ENCODE data around the gene ZC3H4.

DNA sequence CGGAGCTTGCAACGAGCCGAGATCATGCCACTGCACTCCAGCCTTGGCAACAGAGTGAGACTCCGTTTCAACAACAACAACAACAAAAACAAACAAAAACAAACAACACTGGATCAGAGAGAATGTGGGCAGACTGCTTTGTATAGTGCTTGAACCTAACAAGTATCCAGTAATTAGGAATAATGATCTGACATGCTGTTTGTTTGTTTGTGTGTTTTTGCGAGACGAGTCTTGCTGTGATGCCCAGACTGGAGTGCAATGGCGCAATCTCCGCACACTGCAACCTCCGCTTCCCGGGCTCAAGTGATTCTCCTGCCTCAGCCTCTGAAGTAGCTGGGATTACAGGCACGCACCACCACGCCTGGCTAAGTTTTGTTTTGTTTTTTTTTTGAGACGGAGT, 31.1 kb upstream of the ZC3H4 start:
- TF ChIP-seq, protein P1, sequence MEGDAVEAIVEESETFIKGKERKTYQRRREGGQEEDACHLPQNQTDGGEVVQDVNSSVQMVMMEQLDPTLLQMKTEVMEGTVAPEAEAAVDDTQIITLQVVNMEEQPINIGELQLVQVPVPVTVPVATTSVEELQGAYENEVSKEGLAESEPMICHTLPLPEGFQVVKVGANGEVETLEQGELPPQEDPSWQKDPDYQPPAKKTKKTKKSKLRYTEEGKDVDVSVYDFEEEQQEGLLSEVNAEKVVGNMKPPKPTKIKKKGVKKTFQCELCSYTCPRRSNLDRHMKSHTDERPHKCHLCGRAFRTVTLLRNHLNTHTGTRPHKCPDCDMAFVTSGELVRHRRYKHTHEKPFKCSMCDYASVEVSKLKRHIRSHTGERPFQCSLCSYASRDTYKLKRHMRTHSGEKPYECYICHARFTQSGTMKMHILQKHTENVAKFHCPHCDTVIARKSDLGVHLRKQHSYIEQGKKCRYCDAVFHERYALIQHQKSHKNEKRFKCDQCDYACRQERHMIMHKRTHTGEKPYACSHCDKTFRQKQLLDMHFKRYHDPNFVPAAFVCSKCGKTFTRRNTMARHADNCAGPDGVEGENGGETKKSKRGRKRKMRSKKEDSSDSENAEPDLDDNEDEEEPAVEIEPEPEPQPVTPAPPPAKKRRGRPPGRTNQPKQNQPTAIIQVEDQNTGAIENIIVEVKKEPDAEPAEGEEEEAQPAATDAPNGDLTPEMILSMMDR (IDR thresholded peaks at IDR 0.05), result no peak
- TF ChIP-seq POLR2A (IDR thresholded peaks at IDR 0.05) (no peak), EP300 (IDR thresholded peaks at IDR 0.05) (no peak)

Measured in tibial nerve (tissue), 4 donors.